IMR-90 (cell line): ENCODE results near the gene BRD1. TPM values are rescaled to one million over a fixed set of nuclear protein-coding genes. Genes with fewer than 3 reads are reported as not detected.

ENCODE experiments used
- ATAC-seq: fragments of 200-7000 bp; cut with Tn5 transposase; 2 replicates; pipeline ENCODE4 v1.9.1; 2020; ENCODE audit warnings: low read depth, mild to moderate bottlenecking, moderate library complexity
- BruUV-seq: library from RNA; stranded (reverse); fragments of 400-500 nt; replicated peaks from 2 replicates; lab custom pipeline; 2021; lab: Mats Ljungman, UMichigan
- CTCF ChIA-PET: fragments of 300-600 bp; formaldehyde crosslinking; extraction: SDS; loops from one replicate; lab custom pipeline; 2021; ENCODE audit warnings: antibody characterized with exemption; lab: Yijun Ruan, JAX
- POLR2A ChIA-PET: fragments of 300-600 bp; sonication (Branson Sonifier 250); formaldehyde crosslinking; loops from one replicate; lab custom pipeline; 2022; ENCODE audit warnings: antibody characterized with exemption; ENCODE audit not compliant: unreplicated experiment; lab: Charles Lee
- DNase-seq: peaks from one replicate; pipeline ENCODE4 v3.0.0; 2013
- H2AFZ ChIP-seq: replicated peaks from 2 replicates; pipeline ENCODE3; 2013; ENCODE audit warnings: low read length, mild to moderate bottlenecking; ENCODE audit not compliant: poor library complexity
- H2AK5ac ChIP-seq: 2 replicates; pipeline ENCODE4 v1.6.1; 2013; ENCODE audit warnings: low read depth, low read length, inconsistent platforms
- H2AK9ac ChIP-seq: replicated peaks from 2 replicates; pipeline ENCODE3; 2013; ENCODE audit warnings: mild to moderate bottlenecking, low read depth, low read length, moderate library complexity; ENCODE audit not compliant: poor library complexity
- H2BK120ac ChIP-seq: 2 replicates; pipeline ENCODE4 v1.6.1; 2013; ENCODE audit warnings: low read depth, low read length, inconsistent platforms
- H2BK15ac ChIP-seq: 3 replicates; pipeline ENCODE4 v1.6.1; 2013; ENCODE audit warnings: low read depth, low read length, inconsistent platforms
- H2BK20ac ChIP-seq: 2 replicates; pipeline ENCODE4 v1.6.1; 2013; ENCODE audit warnings: low read depth, mild to moderate bottlenecking, inconsistent platforms, low read length, moderate library complexity
- H2BK5ac ChIP-seq: 2 replicates; pipeline ENCODE4 v1.6.1; 2013; ENCODE audit warnings: mild to moderate bottlenecking, low read depth, low read length, inconsistent platforms; ENCODE audit not compliant: poor library complexity, severe bottlenecking
- H3K14ac ChIP-seq: replicated peaks from 2 replicates; pipeline ENCODE4 v1.6.1; 2013; ENCODE audit warnings: low read depth, low read length, inconsistent platforms
- H3K18ac ChIP-seq: 2 replicates; pipeline ENCODE4 v1.6.1; 2013; ENCODE audit warnings: low read depth, low read length, control low read depth
- H3K23ac ChIP-seq: 2 replicates; pipeline ENCODE4 v1.6.1; 2013; ENCODE audit warnings: low read depth, low read length, inconsistent platforms
- H3K27ac ChIP-seq: 2 replicates; pipeline ENCODE4 v1.5.1; 2013; ENCODE audit warnings: mild to moderate bottlenecking, control low read depth, low read length; ENCODE audit not compliant: insufficient read depth
- H3K27me3 ChIP-seq: 2 replicates; pipeline ENCODE4 v1.6.1; 2013; ENCODE audit warnings: low read length; ENCODE audit not compliant: control insufficient read depth, insufficient read depth
- H3K36me3 ChIP-seq: 2 replicates; pipeline ENCODE4 v1.6.1; 2013; ENCODE audit warnings: low read length, mixed read lengths; ENCODE audit not compliant: control insufficient read depth, insufficient read depth
- H3K4ac ChIP-seq: 2 replicates; pipeline ENCODE4 v1.6.1; 2013; ENCODE audit warnings: low read depth, low read length, inconsistent platforms
- H3K4me1 ChIP-seq: 2 replicates; pipeline ENCODE4 v1.6.1; 2013; ENCODE audit warnings: low read length, mixed read lengths; ENCODE audit not compliant: control insufficient read depth, insufficient read depth
- H3K4me2 ChIP-seq: 2 replicates; pipeline ENCODE4 v1.6.1; 2013; ENCODE audit warnings: low read depth, mild to moderate bottlenecking, control low read depth, low read length, moderate library complexity
- H3K4me3 ChIP-seq: 2 replicates; pipeline ENCODE4 v1.5.1; 2013; ENCODE audit warnings: low read depth, mild to moderate bottlenecking, control low read depth, low read length, moderate library complexity; ENCODE audit not compliant: insufficient read depth
- H3K56ac ChIP-seq: 2 replicates; pipeline ENCODE4 v1.6.1; 2013; ENCODE audit warnings: low read length, inconsistent platforms; ENCODE audit not compliant: insufficient read depth; ENCODE audit errors: extremely low read depth
- H3K79me1 ChIP-seq, 2 experiments: 2 replicates each; pipeline ENCODE4 v1.6.1; 2013; ENCODE audit warnings: low read length in 2 of 2, inconsistent platforms in 1 of 2, low read depth in 1 of 2
- H3K9ac ChIP-seq: 2 replicates; pipeline ENCODE4 v1.6.1; 2013; ENCODE audit warnings: low read depth, low read length, control low read depth
- H3K9me1 ChIP-seq: 2 replicates; pipeline ENCODE4 v1.6.1; 2013; ENCODE audit warnings: low read length, inconsistent platforms; ENCODE audit not compliant: insufficient read depth
- H3K9me3 ChIP-seq: 2 replicates; pipeline ENCODE4 v1.6.1; 2013; ENCODE audit warnings: low read length; ENCODE audit not compliant: control insufficient read depth, insufficient read depth
- H4K20me1 ChIP-seq: 2 replicates; pipeline ENCODE4 v1.6.1; 2013; ENCODE audit warnings: low read length, inconsistent platforms; ENCODE audit not compliant: insufficient read depth
- H4K5ac ChIP-seq: 2 replicates; pipeline ENCODE4 v1.6.1; 2013; ENCODE audit warnings: mild to moderate bottlenecking, low read depth, low read length, control low read depth
- H4K8ac ChIP-seq, 2 experiments: 2 replicates each; pipeline ENCODE4 v1.6.1; 2013; ENCODE audit warnings: low read depth in 2 of 2, low read length in 2 of 2, control low read depth in 1 of 2, inconsistent platforms in 1 of 2
- H4K91ac ChIP-seq: 2 replicates; pipeline ENCODE4 v1.6.1; 2013; ENCODE audit warnings: low read depth, low read length, inconsistent platforms; ENCODE audit not compliant: insufficient read depth
- FOS ChIP-seq: fragments of 150-350 bp; IDR thresholded peaks from 2 replicates; pipeline ENCODE4 v1.6.1; 2016; ENCODE audit warnings: low read depth, low read length
- MXI1 ChIP-seq: IDR thresholded peaks from 2 replicates; pipeline ENCODE4 v1.6.1; 2012; ENCODE audit warnings: low read depth, mild to moderate bottlenecking, low read length, moderate library complexity, borderline replicate concordance
- RFX5 ChIP-seq: IDR thresholded peaks from 2 replicates; pipeline ENCODE4 v1.8.0; 2012; ENCODE audit warnings: low read depth, mild to moderate bottlenecking, low read length, moderate library complexity
- WGBS, 2 experiments: methylation state at CpG; one replicate each; pipeline versions ENCODE4 v1.1.5 to v1.1.7; 2013; ENCODE audit warnings: missing lambda C conversion rate in 2 of 2; ENCODE audit not compliant: insufficient read length in 1 of 2; ENCODE audit errors: extremely low coverage in 2 of 2; 5-methylcytosine and 5-hydroxymethylcytosine counted together
- dilution Hi-C: fragments of 300-500 bp; cut with HindIII; formaldehyde crosslinking; loops from one replicate; pipeline ENCODE4 v1.14.3; 2018; ENCODE audit warnings: low sequenced_read_pairs; ENCODE audit not compliant: unreplicated experiment
- in situ Hi-C: fragments of 300-500 bp; cut with MboI; formaldehyde crosslinking; loops from 3 replicates; pipeline ENCODE4 v1.14.3; 2019; ENCODE audit warnings: low sequenced_read_pairs, inconsistent platforms, mixed read lengths
- intact Hi-C: fragments of 100-400 bp; cut with micrococcal nuclease; formaldehyde crosslinking; loops from 2 replicates; pipeline ENCODE4 v1.10.0; 2022
- polyA plus RNA-seq, 3 experiments: library from polyadenylated mRNA; depleted of rRNA; stranded (reverse); fragments of >200 nt; gene quantifications; 2 replicates each; pipeline ENCODE4 v1.2.3, GENCODE V29; 2012; ENCODE audit warnings: low replicate concordance in 1 of 3
- total RNA-seq: library from RNA; depleted of rRNA; stranded (reverse); fragments of >200 nt; gene quantifications from 2 replicates; pipeline ENCODE4 v1.2.3, GENCODE V29; 2012
- TF ChIP-seq, protein P1 (sequence below): conservative IDR thresholded peaks from 2 replicates; pipeline ENCODE4 v1.5.1; 2012; ENCODE audit warnings: mild to moderate bottlenecking, low read depth, low read length, improper control_type of control experiment

The BRD1 gene
- total and polyA plus RNA-seq, 2 of the 4 experiments (the other 2 are of a cell fraction), result 10.0 to 10.6 TPM

- H4K20me1 ChIP-seq, result peaks cover 56% of the 10 kb centered on the region
- 20% methylated on average over 1 of the region's 9 CpGs; no CpG with 5 or more reads in 1 of the 2 experiments for WGBS, 2 experiments
- no peak overlapping the region for H4K8ac ChIP-seq
- H2AFZ ChIP-seq, result no peak overlapping the region
- ChIA-PET POLR2A (no interaction called here), CTCF (no interaction called here)
- H3K9ac ChIP-seq, result peak overlapping the region; percentile 48; the same call in 1 of the 2 replicates
- H4K91ac ChIP-seq, result no peak overlapping the region
- BruUV-seq, result no TSS peak
- peak overlapping the region; percentile 28; the same call in 1 of the 2 replicates for H2AK5ac ChIP-seq
- DNase-seq (peak; percentile 33), ATAC-seq (no peak)
- H2AK9ac ChIP-seq, result peak overlapping the region; percentile 63
- H2BK20ac ChIP-seq, result no peak overlapping the region
- H2BK120ac ChIP-seq, result no peak overlapping the region
- H3K23ac ChIP-seq, result peak overlapping the region; percentile 2
- H2BK5ac ChIP-seq, result no peak overlapping the region
- H3K4me1 ChIP-seq, result peaks cover 6% of the 10 kb centered on the region
- H3K27me3 ChIP-seq, result peaks cover 5% of the 10 kb centered on the region; the same call in 1 of the 2 replicates
- dilution Hi-C loops (no loop called here), intact Hi-C loops (loop anchor here (2.0 kb wide), 1 partner anchor 63 kb away; the partner anchor contains the start of genes ALG12 and CRELD2), in situ Hi-C loops (no loop called here)
- H3K4me3 ChIP-seq, result peak overlapping the region; percentile 78; the same call in 1 of the 2 replicates
- H3K4me2 ChIP-seq, result peak overlapping the region; percentile 87
- H3K27ac ChIP-seq, result no peak overlapping the region
- H3K18ac ChIP-seq, result no peak overlapping the region
- peaks cover 15 to 49% of the 10 kb centered on the region in 2 experiments for H3K79me1 ChIP-seq
- no peak overlapping the region for H3K56ac ChIP-seq
- peaks cover 5% of the 10 kb centered on the region for H3K36me3 ChIP-seq
- H3K9me1 ChIP-seq, result no peaks in the 10 kb centered on the region; the same call in 1 of the 2 replicates
- 0 out of 2 replicates have a peak overlapping the region, but pooled peaks have one; percentile 19 for H3K14ac ChIP-seq
- H3K9me3 ChIP-seq, result no peaks in the 10 kb centered on the region
- TF ChIP-seq, protein P1, sequence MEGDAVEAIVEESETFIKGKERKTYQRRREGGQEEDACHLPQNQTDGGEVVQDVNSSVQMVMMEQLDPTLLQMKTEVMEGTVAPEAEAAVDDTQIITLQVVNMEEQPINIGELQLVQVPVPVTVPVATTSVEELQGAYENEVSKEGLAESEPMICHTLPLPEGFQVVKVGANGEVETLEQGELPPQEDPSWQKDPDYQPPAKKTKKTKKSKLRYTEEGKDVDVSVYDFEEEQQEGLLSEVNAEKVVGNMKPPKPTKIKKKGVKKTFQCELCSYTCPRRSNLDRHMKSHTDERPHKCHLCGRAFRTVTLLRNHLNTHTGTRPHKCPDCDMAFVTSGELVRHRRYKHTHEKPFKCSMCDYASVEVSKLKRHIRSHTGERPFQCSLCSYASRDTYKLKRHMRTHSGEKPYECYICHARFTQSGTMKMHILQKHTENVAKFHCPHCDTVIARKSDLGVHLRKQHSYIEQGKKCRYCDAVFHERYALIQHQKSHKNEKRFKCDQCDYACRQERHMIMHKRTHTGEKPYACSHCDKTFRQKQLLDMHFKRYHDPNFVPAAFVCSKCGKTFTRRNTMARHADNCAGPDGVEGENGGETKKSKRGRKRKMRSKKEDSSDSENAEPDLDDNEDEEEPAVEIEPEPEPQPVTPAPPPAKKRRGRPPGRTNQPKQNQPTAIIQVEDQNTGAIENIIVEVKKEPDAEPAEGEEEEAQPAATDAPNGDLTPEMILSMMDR, result no peak
- TF ChIP-seq MXI1 (no peak), RFX5 (no peak), FOS (no peak)
- no peak overlapping the region for H4K5ac ChIP-seq
- H3K4ac ChIP-seq, result no peak overlapping the region
- H2BK15ac ChIP-seq, result no peak overlapping the region
These were observed 27.7 kb upstream of the BRD1 start for GRCh38 chr22:49855251-49855911.
